ENCODE data around the gene SHROOM3.
A peak's percentile ranks its signal among the peaks of the same experiment; 100 is the strongest.

DNA sequence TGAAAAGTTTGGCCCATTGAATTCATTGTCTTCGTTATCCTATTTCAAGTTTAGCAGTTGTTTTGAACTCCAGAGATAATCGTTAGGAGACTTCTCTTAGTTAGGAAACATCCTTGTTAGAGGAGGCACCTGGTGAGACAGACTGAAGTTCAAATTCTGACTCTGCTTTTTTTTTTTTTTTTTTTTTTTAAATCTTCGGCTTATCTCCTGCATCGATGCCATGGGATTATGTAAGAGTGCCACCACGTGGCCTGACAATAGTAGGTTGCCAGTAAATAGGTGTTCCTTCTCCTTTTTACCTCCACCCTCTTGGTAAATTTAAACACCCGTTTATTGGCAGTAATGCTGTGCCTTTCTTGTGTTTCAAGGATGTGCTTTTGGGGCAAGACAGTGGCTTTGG, 313.6 kb downstream of the SHROOM3 start:
- TF ChIP-seq CTCF (IDR thresholded peaks at IDR 0.05), result peak in 1 of 4 experiments; percentile 51
- TF ChIP-seq EP300 (IDR thresholded peaks at IDR 0.05), result no peak
